K562 (cell line): Measurements from ENCODE around the gene SPTA1. TPM values are rescaled to one million over a fixed set of nuclear protein-coding genes. Genes with fewer than 3 reads are reported as not detected.
A peak's percentile ranks its signal among the peaks of the same experiment; 100 is the strongest.

ENCODE experiments used
- AFF1 ChIP-seq, 2 experiments: fragments of 450-650 bp; IDR thresholded peaks; 2 replicates each; pipeline ENCODE4 v1.6.1; 2018; ENCODE audit warnings: mild to moderate bottlenecking in 2 of 2, low read depth in 1 of 2; ENCODE audit not compliant: partially characterized antibody in 2 of 2
- CXXC5 ChIP-seq: fragments of 250-450 bp; sonication (Bioruptor Pico); IDR thresholded peaks from 2 replicates; pipeline ENCODE4 v1.8.0; 2022; ENCODE audit warnings: inconsistent platforms, mild to moderate bottlenecking, moderate library complexity
- ETV1 ChIP-seq: fragments of 450-650 bp; conservative IDR thresholded peaks from 2 replicates; pipeline ENCODE4 v1.6.1; 2016; ENCODE audit warnings: missing genetic modification characterization, control low read depth, low read depth, missing compliant biosample characterization
- MYC ChIP-seq, 2 experiments: fragments of 250-450 bp in 1 of 2; sonication (Bioruptor Pico) in 1 of 2; IDR thresholded peaks; 2 replicates each; pipeline versions ENCODE4 v1.5.1 to v1.6.1; 2012 to 2021; ENCODE audit warnings: low read depth in 2 of 2, borderline replicate concordance in 1 of 2, improper control_type of control experiment in 1 of 2, low read length in 1 of 2, mild to moderate bottlenecking in 1 of 2, moderate library complexity in 1 of 2
- ZNF140 ChIP-seq: fragments of 250-450 bp; sonication (Bioruptor Pico); IDR thresholded peaks from 2 replicates; pipeline ENCODE4 v1.8.0; 2021; ENCODE audit warnings: moderate library complexity, mild to moderate bottlenecking, inconsistent platforms
- polyA plus RNA-seq, 8 experiments: library from polyadenylated mRNA; depleted of rRNA in 4 of 8; stranded (reverse) in 5 of 8; unstranded in 3 of 8; fragments of >200 nt; fragmentation: Nextera tagmentation in 2 of 8; fragmentation: Illumina TruSeq in 1 of 8; extraction: Ambion mirVana in 2 of 8; extraction: Trizol in 1 of 8; gene quantifications; 2 replicates each; pipeline versions ENCODE4 v1.2.1 to v1.2.3, GENCODE V29; 2011 to 2014; ENCODE audit warnings: inconsistent platforms in 1 of 8, missing spikeins in 1 of 8
- total RNA-seq, 7 experiments: library from RNA; depleted of rRNA in 6 of 7; stranded (reverse); fragments of >200 nt in 6 of 7; fragmentation: Illumina TruSeq in 2 of 7; extraction: Trizol in 2 of 7; gene quantifications; 2 replicates each; pipeline versions ENCODE4 v1.2.1 to v1.2.3, GENCODE V29; 2011 to 2021; ENCODE audit warnings: low replicate concordance in 1 of 7
- TF ChIP-seq, protein P1 (sequence below): fragments of 250-450 bp; sonication (Bioruptor Pico); IDR thresholded peaks from 2 replicates; pipeline ENCODE4 v1.4.0; 2020
- TF ChIP-seq, protein P2 (sequence below): fragments of 250-450 bp; sonication (Bioruptor Pico); IDR thresholded peaks from 2 replicates; pipeline ENCODE4 v1.5.0; 2020; ENCODE audit warnings: mild to moderate bottlenecking, borderline replicate concordance
- TF ChIP-seq, protein P3 (sequence below): sonication (generic); formaldehyde crosslinking; IDR thresholded peaks from 2 replicates; pipeline ENCODE4 v1.8.0; 2022; ENCODE audit warnings: missing genetic modification reagents, mild to moderate bottlenecking, moderate library complexity, borderline replicate concordance

Gene SPTA1
- total and polyA plus RNA-seq, 9 of the 15 experiments (the other 6 are each of a cell fraction or from before 2014, with no cell fraction given): 11.0 to 62.1 (median 45.9) TPM

DNA sequence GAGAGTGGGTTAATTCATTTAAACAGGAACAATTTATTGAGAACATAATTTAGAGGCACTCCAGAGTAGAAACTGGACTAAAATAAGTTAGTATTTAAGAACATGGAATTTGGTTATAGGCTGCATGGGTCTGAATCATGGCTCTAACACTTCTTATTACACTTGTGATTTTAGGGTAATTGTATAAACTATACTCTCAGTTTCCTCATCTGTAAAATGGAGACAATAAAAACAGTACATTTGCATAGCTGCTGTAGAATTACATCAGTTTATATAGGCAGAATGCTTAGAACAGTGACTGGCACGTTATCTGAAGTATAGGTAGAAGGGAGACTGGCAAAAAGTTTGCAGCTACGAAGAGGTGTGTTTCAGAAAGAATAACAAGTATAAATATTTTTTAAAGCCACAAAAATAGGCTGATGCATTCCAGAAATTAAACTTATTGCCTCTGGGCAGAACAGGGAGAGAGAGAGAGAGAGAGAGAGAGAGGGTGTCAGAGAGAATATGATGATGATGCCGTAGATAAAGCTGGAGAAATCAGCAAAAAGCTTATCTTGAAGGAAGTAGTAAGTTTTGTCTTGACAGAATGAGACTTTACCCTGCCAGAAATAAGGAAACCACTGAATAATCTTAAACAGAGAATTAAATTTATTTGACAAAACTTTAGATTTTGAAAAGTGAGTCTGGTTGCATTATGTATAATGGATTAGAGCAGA is 42.2 kb upstream of the SPTA1 start (continued):
- TF ChIP-seq, protein P1, sequence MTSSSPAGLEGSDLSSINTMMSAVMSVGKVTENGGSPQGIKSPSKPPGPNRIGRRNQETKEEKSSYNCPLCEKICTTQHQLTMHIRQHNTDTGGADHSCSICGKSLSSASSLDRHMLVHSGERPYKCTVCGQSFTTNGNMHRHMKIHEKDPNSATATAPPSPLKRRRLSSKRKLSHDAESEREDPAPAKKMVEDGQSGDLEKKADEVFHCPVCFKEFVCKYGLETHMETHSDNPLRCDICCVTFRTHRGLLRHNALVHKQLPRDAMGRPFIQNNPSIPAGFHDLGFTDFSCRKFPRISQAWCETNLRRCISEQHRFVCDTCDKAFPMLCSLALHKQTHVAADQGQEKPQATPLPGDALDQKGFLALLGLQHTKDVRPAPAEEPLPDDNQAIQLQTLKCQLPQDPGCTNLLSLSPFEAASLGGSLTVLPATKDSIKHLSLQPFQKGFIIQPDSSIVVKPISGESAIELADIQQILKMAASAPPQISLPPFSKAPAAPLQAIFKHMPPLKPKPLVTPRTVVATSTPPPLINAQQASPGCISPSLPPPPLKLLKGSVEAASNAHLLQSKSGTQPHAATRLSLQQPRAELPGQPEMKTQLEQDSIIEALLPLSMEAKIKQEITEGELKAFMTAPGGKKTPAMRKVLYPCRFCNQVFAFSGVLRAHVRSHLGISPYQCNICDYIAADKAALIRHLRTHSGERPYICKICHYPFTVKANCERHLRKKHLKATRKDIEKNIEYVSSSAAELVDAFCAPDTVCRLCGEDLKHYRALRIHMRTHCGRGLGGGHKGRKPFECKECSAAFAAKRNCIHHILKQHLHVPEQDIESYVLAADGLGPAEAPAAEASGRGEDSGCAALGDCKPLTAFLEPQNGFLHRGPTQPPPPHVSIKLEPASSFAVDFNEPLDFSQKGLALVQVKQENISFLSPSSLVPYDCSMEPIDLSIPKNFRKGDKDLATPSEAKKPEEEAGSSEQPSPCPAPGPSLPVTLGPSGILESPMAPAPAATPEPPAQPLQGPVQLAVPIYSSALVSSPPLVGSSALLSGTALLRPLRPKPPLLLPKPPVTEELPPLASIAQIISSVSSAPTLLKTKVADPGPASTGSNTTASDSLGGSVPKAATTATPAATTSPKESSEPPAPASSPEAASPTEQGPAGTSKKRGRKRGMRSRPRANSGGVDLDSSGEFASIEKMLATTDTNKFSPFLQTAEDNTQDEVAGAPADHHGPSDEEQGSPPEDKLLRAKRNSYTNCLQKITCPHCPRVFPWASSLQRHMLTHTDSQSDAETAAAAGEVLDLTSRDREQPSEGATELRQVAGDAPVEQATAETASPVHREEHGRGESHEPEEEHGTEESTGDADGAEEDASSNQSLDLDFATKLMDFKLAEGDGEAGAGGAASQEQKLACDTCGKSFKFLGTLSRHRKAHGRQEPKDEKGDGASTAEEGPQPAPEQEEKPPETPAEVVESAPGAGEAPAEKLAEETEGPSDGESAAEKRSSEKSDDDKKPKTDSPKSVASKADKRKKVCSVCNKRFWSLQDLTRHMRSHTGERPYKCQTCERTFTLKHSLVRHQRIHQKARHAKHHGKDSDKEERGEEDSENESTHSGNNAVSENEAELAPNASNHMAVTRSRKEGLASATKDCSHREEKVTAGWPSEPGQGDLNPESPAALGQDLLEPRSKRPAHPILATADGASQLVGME (CRISPR knock-in tag): peak; percentile 76; the same call in 1 of the 2 replicates
- TF ChIP-seq MYC (IDR thresholded peaks at IDR 0.05; ENCODE audit: low read depth, low read length) (no peak), MYC (CRISPR knock-in tag; IDR thresholded peaks at IDR 0.05; ENCODE audit: borderline replicate concordance, low read depth) (no peak), ZNF140 (CRISPR knock-in tag) (no peak), AFF1 (IDR thresholded peaks at IDR 0.05; ENCODE audit: low read depth in 1 of 2, partially characterized antibody in 2 of 2) (no peak), ETV1 (tag) (peak; percentile 46), CXXC5 (CRISPR knock-in tag) (peak; percentile 33; the same call in 1 of the 2 replicates)
- TF ChIP-seq, protein P2, sequence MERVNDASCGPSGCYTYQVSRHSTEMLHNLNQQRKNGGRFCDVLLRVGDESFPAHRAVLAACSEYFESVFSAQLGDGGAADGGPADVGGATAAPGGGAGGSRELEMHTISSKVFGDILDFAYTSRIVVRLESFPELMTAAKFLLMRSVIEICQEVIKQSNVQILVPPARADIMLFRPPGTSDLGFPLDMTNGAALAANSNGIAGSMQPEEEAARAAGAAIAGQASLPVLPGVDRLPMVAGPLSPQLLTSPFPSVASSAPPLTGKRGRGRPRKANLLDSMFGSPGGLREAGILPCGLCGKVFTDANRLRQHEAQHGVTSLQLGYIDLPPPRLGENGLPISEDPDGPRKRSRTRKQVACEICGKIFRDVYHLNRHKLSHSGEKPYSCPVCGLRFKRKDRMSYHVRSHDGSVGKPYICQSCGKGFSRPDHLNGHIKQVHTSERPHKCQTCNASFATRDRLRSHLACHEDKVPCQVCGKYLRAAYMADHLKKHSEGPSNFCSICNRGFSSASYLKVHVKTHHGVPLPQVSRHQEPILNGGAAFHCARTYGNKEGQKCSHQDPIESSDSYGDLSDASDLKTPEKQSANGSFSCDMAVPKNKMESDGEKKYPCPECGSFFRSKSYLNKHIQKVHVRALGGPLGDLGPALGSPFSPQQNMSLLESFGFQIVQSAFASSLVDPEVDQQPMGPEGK (CRISPR knock-in tag): no peak
- TF ChIP-seq, protein P3, sequence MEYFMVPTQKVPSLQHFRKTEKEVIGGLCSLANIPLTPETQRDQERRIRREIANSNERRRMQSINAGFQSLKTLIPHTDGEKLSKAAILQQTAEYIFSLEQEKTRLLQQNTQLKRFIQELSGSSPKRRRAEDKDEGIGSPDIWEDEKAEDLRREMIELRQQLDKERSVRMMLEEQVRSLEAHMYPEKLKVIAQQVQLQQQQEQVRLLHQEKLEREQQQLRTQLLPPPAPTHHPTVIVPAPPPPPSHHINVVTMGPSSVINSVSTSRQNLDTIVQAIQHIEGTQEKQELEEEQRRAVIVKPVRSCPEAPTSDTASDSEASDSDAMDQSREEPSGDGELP (CRISPR knock-in tag): no peak
